NOMO-1 (cell line): ENCODE data around the gene AMPH.

Source experiments
- DNase-seq, 2 experiments: peaks; one replicate each; lab custom pipeline; 2025; ENCODE audit not compliant: unreplicated experiment in 2 of 2; lab: John Stamatoyannopoulos, UW

AMPH gene

DNA sequence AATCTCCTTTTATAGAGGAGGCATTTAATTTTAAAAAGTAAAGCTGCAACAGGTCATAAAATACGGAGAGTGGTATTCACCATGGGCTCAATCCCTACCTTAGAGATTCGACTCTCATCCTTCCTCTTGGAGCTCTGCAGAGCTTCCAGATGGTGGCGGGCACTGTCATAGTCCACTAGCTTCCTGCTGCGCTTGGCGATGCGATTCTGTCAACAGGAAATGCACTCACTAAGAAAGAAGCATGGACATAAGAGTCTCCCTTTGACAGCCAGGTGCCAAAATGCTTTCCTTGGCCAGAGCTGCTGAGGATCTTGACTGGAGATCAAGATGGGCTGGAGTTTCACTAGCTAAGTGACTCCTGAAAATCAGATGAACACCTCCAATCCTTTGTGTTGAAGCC is 154.4 kb downstream of the AMPH start:
- DNase-seq, result no peak

DNA sequence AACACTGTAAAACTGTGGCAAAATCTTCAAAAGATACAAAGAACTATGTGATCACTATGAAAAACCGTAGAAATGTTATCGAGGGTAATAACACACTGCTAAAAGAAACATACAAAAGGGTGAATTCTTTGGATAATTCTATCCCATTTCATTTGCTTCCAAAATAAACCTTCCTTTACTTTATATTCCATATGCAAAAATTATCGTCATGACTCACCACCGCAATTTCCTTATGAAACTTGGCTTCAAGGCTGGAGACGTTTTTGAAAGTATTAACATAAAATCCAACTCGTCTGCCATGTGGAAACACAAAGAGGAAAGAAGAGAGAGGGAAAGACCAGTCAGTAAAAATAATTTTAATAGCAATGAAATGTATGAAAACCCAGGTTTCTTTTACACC is 165.2 kb downstream of the AMPH start:
- DNase-seq, result no peak

DNA sequence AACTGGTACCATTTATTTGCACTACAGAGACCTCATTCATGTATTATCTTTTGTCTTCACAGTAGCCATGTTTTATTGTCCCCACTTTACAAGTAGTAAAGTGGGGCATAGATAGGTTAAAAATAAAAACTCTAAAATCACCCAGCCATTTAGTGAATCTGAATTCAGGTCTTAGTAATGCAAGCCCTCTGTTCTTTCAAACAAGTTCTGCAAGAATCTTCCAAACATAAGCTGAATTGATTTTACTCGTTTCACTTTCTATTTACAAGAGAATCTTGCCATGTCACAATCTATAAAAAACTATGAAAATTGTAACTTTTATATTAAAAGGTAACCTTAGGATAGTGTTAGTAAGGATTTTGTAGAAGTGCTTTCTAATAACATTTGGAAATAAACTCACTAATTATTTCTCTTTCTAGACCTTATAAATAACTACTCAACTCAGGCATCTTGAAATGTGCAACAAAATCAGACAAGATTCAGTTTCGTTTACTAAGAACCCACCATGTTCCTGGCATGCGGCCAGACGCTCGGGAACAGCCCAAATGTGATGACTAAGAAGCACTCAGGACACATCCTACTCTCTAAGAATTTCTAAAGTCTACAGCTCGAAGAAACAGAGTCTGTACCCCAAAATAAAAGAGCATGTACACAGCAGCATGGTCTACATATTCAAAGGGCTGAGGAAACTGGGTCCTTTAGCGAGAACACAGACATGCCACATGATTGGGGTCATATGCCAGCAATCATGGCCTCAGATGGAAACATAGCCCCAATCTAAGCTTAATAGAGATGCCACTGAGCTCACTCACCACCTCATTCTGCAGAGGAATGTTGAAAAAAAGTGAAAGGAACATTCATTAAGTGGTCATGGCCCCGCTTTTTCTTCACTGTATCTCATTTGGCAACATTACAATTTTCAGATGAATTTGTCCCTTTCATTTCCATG is 167.6 kb downstream of the AMPH start:
- DNase-seq, result peak in 1 of 2 experiments; percentile 14

- DNase-seq, result no peak
Measured at GRCh38 chr7:38462819-38463218, 168.4 kb downstream of the AMPH start.

GRCh38 chr7:38461887-38462286 is 169.3 kb downstream of the AMPH start:
- DNase-seq, result no peak

DNA sequence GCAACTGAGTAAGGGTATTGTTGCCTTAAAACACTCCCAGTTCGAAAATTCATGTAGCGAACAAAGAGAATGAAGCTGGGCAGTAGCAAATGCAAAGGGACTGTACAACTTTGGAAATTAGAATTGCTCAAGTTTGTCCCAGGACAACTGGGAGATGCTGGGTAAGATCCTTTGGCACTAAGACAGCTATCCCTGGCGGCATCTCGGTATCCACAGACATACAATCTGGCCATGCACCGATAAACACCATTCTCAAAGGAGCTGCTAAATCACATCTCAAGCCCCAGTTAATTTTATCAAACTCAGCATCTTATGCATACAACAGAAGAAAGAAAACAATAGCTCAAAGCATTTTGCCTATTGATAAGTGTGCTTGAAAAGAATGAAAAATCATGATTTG is 177.3 kb downstream of the AMPH start:
- no peak for DNase-seq

DNA sequence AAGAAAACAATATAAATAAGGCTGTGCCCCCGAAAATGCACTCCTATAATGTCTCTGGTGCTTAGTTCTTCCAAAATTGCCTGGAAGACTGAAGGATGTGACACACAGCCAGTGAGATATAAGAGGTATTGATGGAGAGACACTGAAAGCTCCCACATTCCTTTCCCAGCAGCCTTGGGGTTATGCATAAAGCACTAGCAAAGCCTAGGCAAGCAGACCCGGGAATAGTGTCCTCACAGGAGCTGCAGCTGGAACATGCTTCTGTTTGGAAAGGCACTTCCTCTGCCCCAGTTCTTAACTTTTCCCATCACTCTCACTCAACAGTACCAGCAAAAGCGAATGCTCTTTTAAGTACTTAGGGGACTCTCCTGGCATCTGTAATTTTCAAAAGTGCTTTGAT is 178.0 kb downstream of the AMPH start:
- DNase-seq, result no peak

DNA sequence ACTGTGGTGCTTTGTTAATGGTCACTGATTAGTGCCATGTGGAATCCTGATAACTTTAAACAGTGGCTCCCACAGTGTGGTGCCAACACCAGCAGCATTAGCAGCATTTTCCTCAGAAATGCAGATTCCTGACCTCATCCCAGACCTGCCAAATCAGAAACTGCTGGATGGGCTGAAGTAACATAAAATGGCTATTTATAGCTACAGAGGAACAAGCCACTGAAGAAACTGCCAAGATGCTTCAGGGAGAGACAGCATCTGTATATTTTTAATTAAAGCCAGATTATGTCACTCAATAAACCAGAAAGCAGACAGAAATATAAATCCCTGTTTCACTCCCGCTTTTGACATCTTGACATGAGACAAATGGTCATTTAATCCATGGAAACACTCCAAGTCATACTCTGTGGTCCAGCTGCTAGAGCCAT is 178.5 kb downstream of the AMPH start:
- DNase-seq, result no peak

- DNase-seq, result no peak
Measured at GRCh38 chr7:38451840-38452239, 179.3 kb downstream of the AMPH start.

DNA sequence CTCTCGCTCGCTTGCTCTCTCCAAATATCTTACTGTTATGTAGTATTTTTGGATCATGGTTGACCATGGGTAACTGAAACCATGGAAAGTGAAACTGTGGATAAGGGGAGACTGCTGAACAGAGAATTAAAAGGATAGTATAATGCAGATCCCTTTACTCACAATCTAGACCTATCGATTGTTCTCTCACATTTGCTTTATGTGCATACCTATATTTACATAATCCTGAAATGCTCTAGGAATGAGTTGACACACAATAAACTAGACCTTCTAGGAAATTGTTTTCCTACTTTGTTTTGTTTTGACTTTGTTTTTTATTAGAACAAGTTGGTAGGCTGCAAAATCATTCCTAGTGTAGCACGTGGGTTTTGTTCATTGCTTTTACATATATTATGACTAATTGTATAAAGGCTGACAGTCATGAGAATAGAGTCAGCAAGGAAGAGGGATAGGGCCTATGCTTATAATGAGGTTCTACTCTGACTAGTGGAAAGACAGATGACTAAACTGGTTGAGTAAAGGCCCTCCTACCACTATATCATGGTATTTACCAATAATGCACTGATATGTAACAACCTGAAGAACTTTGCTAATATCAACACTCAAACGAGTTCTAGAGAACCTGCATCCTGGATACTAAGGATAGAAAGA is 182.5 kb downstream of the AMPH start:
- DNase-seq, result no peak

- DNase-seq, result no peak
Measured at GRCh38 chr7:38448054-38448453, 183.1 kb downstream of the AMPH start.

DNA sequence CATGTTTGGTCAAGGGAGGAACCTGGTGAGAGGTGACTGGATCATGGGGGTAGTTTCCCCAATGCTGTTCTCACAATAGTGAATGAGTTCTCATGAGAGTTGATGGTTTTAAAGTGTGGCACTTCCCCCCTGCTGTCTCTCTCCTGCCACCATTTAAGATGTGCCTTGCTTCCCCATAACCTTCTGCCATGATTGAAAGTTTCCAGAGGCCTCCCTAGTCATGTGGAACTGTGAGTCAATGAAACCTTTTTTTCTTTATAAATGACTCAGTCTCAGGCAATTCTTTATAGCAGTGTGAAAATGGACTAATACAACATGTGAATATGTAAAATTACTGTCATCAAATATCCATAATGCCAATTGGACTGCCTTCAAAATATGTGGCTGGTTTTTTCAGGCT is 192.2 kb downstream of the AMPH start:
- DNase-seq, result no peak

DNA sequence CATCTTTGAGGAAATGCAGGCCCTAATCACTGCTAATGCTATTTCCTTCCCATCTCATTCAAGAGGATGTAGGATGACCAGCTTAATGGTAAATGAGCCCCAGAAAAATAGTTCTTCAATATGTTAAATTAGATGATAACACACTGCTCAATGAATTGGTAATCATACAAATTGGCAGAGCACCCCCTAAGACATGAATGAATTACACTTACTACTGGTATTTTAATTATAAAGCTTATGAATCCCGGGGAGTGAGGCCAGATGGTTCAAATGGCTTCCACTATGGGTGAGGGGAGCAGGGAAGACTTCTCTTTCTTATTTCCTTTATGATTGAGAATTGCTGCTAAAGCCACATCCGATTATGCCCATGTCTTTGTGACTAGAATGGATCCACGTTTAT is 198.5 kb downstream of the AMPH start:
- no peak for DNase-seq

DNA sequence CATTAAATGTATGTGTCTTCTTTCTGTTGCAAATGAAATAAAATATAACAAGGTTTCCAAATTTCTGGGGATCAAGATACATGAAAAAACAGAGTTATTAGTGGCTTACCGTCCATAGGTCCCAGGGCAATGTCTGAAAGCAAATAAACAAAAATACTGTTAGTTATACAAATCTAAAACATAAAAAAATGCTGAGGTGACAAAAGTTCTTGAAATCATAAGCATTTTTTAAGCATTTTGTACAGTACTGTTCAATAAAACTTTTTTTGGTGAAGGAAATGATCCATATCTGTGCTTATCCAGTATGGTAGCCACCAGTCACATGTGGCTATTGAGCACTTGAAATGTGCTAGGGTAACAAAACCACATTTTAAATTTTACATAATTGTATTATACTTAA is 199.1 kb downstream of the AMPH start:
- no peak for DNase-seq

DNA sequence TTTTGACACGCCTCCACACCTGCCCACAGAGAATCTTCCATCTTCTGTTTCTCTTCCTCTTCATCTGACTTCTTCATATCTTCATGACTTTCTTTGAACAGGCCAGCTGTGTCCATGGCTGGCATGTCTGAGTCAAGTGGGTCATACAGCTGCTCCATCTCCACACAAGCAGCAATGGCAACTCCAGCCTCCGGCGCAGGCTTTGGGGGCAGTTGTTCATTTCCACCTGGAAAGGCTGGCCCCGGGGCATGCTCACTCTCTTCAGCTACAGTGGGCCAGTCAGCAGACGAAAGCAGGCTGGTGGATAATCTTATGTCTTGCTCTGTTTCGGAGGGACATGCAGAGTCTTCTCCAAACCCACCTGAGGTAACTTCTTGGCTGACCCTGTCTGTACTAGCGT is 202.1 kb downstream of the AMPH start:
- DNase-seq, result no peak

- DNase-seq, result no peak
Measured at GRCh38 chr7:38428041-38428440, 203.1 kb downstream of the AMPH start.

GRCh38 chr7:38427279-38427955 is 203.8 kb downstream of the AMPH start:
- DNase-seq, result no peak

DNA sequence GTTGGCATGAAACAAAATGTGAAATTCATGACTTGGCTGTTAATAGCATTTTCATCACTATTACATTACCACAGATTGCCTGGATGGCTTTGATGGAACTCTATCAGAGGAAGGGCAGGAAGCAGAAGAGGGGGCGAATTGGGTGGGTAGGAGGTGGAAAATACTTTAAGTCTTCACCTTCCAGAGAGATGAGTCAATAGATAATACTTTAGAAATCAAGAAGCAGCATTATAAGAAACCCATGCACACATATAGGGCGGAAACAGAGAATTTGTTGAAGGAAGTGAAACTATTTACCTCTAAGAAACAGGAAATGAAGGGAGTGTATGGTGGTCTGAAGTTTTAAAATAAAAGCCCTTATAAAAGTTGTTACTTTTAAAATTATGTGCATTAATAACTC is 205.7 kb downstream of the AMPH start:
- DNase-seq, result peak; percentile 41 to 73

DNA sequence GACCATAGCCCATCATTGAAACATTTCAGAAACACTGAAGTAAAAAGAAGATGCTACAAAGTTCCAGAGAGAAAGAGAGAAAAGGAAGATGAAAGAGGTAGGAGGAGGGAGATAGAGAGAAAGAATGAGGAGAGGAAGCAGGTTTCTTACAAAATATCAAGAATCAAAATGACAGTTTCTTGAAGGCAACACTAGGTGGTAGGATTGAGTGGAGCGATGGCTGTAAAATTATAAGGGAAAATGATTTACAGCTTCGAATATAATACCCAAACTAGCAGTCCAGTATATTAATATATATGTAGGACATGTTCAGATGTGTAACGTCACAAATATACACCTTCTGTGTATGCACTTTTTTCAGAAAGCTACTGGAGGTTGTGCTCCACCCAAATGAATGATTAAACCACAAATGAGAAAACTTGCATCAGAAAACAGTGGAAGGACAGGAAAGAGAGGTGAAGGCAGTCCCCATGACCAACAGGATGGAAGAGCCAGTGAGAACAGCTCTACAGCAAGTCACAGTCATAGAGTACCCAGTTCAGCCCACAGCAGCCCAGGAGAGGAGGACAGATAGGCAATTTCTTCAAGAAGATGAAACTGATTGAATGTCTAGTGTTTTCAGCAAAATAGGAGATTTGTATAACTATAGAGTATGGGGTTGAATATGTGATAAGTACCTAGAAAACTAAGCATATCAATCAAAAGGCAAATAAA is 206.3 kb downstream of the AMPH start:
- no peak for DNase-seq

DNA sequence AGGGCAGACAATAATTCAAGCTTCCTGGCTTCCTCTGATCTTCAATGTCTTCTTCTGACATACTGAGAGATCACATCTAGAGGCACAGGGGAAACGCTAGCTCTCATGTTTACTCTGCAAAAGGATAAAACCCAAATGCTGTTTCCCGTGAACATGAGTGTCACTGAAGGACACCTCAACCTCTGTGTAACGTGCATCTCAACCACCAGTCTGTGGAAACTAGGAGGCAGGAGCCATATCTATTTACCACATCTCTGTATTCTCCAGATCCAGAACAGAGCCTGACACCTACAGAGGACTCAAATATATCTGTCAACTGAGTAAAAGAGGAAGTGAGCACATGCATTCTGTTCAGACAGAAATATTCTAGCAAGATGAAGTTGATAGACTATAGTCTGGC is 217.4 kb downstream of the AMPH start:
- peak in 1 of 2 experiments; percentile 11 for DNase-seq

GRCh38 chr7:38411404-38411803 is 219.8 kb downstream of the AMPH start:
- peak in 1 of 2 experiments; percentile 4 for DNase-seq
